ENCODE results near the gene SFTPB.

- TF ChIP-seq POLR2A (IDR thresholded peaks at IDR 0.05; ENCODE audit: low read length) (no peak), GATA1 (IDR thresholded peaks at IDR 0.05; ENCODE audit: low read depth, low read length) (no peak)
Measured at GRCh38 chr2:85699325-85699724, 31.3 kb upstream of the SFTPB start.
